H1 (cell line): ENCODE results near the gene STAT5A. TPM values are rescaled to one million over a fixed set of nuclear protein-coding genes. Genes with fewer than 3 reads are reported as not detected.

ENCODE experiments used
- CHD7 ChIP-seq: fragments of 300-600 bp; sonication (generic); IDR thresholded peaks from 2 replicates; pipeline ENCODE4 v1.7.1; 2012; ENCODE audit warnings: low read length, moderate library complexity, mild to moderate bottlenecking, inconsistent platforms; ENCODE audit not compliant: insufficient replicate concordance
- polyA plus RNA-seq, 7 experiments: library from polyadenylated mRNA; depleted of rRNA in 3 of 7; stranded (reverse) in 5 of 7; unstranded in 2 of 7; fragments of >200 nt in 5 of 7; fragments of 200-250 nt in 2 of 7; gene quantifications; 1 replicate in 5 of 7; 2 replicates in 1 of 7; 4 replicates in 1 of 7; pipeline versions ENCODE4 v1.2.1 to v1.2.3, GENCODE V29; 2011 to 2013; ENCODE audit warnings: missing spikeins in 2 of 7, mixed read lengths in 2 of 7
- total RNA-seq: library from RNA; stranded (reverse); fragmentation: NEBNext Ultra II Directional; extraction: Animal tissue kit (Norgen Biotek cat#: 25700); gene quantifications from 2 replicates; pipeline ENCODE4 v1.2.1, GENCODE V29; 2021

Gene STAT5A
- total and polyA plus RNA-seq, 2 of the 8 experiments (the other 6 are each of a cell fraction or from before 2014, with no cell fraction given): 4.2 to 5.4 TPM

DNA sequence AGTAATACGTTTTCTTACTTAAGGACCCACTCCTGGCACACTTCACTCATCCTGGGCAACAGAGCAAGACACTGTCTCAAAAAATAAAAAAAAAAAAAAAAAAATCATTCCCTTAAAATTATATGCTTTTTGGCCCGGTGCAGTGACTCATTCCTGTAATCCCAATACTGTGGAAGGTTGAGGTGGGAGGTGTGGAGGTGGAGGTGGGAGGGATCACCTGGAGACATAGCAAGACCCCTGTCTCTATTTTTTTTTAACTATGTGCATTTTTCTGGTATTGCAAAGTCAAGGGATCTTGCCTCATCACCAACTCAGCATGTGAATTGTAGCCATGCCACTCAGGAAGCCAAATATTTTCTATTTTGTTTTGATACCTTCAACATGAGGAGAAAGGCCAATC, 21.8 kb upstream of the STAT5A start (continued):
- no peak for TF ChIP-seq CHD7
